ENCODE measurements around the gene RBM10. TPM values are rescaled to one million over a fixed set of nuclear protein-coding genes. Genes with fewer than 3 reads are reported as not detected.

Gene RBM10
- total RNA-seq, 1 donor from 2014 or later = 41.9 TPM

GRCh38 chrX:47218280-47218919 lies 73.4 kb downstream of the RBM10 start, which contains the start of gene CDK16:
CDK16 (plus strand) TSS chrX:47218681; CDS start chrX:47223558, 4,877 bp downstream.
- DNase-seq (ENCODE audit: low read depth in 2 of 2) = peak; percentile 85 to 93

DNA sequence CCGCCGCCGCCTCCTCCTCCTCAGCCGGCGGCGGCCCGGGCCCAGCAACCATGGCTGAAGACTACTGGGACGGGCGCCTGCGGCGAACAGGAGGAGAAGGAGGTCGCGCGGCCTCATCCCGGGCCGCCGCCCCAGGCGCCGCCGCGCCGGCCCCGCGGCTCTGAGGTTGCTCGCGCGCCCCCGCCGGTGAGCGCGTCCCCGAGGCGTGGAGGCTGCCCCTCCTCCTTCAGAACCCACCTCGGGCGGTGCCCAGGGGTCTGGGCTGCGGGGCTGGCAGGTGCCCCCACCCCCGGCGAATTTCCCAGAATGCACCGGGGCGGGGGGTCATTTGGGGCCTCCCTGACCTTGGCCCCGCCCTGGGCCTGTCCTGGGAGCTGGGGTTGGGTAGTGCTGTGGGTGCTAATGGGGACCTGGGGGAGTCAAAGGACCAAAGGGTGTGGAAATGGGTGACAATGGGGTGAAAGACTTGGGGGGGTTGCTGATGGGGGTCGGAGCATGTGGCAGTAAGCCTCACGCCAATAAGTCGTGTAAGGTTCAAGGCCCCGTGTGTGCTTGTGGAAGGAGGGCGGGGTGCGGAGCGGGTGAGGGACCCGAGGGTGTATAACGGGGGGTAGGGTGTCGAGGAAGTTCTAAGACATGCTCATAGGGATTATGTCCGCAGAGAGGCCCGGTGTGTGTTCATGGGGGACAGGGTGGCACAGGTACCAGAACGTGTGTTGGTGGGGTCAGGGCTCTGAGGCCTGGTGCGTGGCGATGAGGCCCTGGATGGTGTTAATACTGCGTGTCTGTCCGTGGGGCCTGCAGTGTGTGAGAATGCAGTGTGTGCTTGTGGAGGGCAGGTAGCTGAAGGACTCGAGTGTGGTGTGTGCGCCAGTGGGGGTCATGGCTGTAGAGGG lies 74.1 kb downstream of the RBM10 start:
- DNase-seq (ENCODE audit: low read depth in 2 of 2) = peak; percentile 16 to 47

GRCh38 chrX:47221756-47222155 lies 76.7 kb downstream of the RBM10 start:
- no peak for DNase-seq (ENCODE audit: low read depth in 2 of 2)

- no peak for DNase-seq (ENCODE audit: low read depth in 2 of 2)
Measured at GRCh38 chrX:47222751-47223350, 77.8 kb downstream of the RBM10 start.

DNA sequence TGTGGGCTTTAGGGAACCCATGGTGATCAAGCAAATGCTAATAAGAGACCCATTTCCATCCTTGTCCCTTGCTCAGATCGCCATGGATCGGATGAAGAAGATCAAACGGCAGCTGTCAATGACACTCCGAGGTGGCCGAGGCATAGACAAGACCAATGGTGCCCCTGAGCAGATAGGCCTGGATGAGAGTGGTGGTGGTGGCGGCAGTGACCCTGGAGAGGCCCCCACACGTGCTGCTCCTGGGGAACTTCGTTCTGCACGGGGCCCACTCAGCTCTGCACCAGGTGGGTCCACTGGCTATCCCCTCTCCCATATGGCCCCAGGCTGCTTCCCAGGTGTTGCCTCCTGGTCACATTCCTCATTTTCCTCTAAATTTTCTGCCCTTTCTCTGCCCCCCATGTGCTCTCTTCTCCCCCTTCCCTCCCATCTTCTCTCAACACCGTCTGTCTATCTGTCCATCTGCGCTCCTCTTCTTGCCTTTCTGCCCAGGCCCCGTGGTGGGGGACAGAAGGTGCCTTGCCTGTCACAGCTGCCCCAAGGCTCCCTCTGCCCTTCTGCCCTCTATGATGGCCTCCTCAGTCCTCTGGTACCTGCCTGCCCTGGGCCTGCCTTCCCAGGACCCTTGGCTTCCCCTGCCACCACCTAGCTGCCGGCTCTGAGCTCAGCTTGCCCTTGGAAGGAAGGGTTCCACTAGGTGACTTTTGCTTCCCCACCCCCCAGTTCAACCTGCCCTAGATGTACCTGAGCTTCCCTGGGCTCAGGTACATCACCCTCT lies 78.6 kb downstream of the RBM10 start:
- DNase-seq (ENCODE audit: low read depth in 2 of 2) = no peak

- DNase-seq (ENCODE audit: low read depth in 2 of 2) = no peak
Measured at GRCh38 chrX:47224266-47224895, 79.4 kb downstream of the RBM10 start.

DNA sequence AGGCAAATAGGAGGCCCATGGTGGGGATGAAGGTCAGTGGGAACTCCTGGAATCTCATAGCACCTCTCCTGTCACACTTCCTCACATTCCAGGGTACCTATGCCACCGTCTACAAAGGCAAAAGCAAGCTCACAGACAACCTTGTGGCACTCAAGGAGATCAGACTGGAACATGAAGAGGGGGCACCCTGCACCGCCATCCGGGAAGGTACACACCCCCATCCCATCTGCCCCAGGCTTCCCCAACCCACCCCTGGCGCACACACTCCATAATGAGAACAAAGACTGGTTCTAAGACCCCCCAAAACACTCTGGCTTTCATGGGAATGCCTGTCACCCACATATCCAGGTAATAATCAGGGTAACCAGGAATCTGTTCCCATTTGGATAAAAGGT lies 79.9 kb downstream of the RBM10 start:
- DNase-seq (ENCODE audit: low read depth in 2 of 2) = no peak

- DNase-seq (ENCODE audit: low read depth in 2 of 2) = no peak
Measured at GRCh38 chrX:47226071-47226470, 81.0 kb downstream of the RBM10 start.

- DNase-seq (ENCODE audit: low read depth in 2 of 2) = no peak
Measured at GRCh38 chrX:47226531-47227333, 81.7 kb downstream of the RBM10 start.

GRCh38 chrX:47227334-47227583 lies 82.2 kb downstream of the RBM10 start:
- no peak for DNase-seq (ENCODE audit: low read depth in 2 of 2)

GRCh38 chrX:47228550-47229270 lies 83.7 kb downstream of the RBM10 start:
- DNase-seq (ENCODE audit: low read depth in 2 of 2) = no peak

GRCh38 chrX:47229427-47229826 lies 84.4 kb downstream of the RBM10 start:
- no peak for DNase-seq (ENCODE audit: low read depth in 2 of 2)

DNA sequence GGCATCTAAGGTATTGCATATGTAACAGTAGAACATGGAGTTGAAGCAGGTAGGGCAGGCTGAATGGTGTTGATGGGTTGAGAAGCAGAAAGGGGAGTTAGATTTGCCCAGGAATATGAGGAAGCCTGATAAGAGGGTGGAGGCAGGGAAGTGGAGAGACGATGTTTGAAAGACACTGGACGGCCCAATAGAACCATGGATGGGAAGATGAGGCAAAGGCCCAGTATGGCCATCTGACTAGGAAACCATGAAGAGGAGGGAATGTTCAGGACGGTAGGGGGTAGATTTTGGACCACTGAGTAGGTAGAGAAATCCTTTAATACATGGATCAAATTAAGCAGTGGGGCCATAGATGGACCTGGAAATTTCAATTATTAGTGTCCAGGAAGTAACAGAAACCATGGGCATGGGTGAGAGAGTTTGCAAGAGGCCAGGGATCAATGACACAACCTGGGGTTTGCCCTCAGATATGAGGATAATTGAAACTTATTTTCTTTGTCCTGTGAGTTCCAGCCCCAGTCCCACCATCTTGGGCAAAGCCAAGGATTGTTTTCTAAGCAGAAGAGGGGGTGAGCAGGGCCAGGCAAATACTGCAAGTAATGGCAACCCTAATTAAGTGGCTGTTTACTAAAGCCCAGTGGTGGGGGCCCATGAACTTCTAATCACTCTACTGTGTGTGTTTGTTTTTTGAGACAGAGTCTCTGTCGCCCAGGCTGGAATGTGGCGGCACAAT lies 85.3 kb downstream of the RBM10 start:
- no peak for DNase-seq (ENCODE audit: low read depth in 2 of 2)

DNA sequence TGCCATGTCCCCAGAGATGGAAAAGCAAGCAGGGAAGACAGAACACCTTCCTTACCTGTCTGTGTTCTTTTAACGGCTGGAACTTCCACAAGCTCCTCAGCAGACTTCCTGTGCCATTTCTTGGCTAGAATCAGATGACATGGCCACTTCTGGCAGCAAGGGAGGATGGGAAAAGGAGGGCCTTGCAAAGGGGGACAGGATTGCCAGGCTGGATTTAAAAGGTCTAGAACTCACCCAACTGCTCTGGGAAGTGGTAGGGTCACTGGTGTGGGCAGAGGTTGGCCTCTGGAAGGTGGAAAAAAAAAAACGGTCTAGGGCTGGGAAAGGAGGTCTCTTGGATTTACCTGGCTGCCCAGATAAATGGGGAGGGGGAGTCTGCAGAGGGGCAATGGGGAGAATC lies 86.1 kb downstream of the RBM10 start:
- DNase-seq (ENCODE audit: low read depth in 2 of 2) = no peak

DNA sequence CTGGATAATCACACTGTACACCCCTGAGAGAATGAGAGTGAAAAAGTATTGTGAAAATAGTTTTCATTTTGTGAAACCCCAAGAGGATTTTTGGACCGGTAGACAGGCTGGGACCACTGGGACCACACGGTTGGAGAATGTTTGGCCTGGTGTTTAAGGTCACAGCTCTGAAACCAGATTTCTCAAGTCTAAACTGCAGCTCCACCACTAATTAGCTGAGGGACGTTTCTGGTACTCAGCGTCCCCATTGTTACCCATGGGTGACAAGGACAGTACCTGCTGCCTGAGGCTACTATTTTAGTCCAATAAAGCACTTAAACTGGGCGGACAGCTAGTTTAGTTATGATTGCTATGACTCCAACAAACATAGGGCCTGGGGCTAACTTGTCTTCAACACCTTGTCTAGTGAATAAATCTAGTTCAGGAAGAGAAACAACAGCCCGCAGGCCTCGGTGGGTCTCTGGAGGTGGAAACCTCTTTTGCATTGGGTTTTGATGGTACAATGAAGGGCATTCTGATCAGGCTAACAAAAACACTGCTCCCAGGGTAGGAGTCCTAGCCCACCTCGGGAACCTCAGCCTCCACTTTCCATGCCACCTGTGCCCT lies 87.3 kb downstream of the RBM10 start:
- no peak for DNase-seq (ENCODE audit: low read depth in 2 of 2)

DNA sequence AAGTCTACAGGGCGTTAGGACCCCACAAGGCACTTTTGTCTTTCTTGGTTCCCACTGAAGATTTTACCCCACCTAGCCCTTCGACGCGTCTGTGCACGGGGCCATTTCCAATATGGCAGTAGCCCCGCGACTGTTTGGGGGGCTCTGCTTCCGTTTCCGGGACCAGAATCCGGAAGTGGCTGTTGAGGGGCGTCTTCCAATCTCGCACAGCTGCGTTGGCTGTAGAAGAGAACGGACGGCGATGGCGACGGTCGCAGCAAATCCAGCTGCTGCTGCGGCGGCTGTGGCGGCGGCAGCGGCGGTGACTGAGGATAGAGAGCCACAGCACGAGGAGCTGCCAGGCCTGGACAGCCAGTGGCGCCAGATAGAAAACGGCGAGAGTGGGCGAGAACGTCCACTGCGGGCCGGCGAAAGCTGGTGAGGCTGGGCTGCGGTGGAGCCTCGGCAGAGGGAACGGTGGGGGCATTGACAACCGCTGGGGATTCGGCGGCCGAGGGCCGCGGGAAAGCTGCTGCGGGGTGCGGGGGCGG lies 87.8 kb downstream of the RBM10 start, which contains the start of gene USP11:
USP11 (plus strand) TSS at position 207 of the 530 bp plus-strand sequence; CDS start at position 242, 35 bp downstream.
- peak in 1 of 2 donors; percentile 41 for DNase-seq (ENCODE audit: low read depth in 2 of 2)

GRCh38 chrX:47233333-47234113 lies 88.5 kb downstream of the RBM10 start:
- peak; percentile 96 to 98 for DNase-seq (ENCODE audit: low read depth in 2 of 2)

DNA sequence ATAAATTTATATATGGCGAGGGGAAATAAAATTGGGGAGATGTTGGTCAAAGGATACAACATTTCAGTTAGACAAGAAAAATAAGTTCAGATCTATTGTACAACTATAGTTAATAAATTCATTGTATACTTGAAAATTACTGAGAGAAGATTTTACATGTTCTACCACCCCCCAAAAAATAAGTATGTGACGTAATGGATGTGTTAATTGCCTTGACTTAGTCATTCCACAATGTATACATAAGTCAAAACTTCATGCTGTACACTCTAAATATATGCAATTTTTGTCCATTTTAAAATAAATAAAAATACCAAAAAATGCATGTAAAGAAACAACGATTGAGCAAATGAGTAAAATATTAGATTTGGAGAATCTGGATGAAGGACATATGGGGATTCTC lies 89.6 kb downstream of the RBM10 start:
- DNase-seq (ENCODE audit: low read depth in 2 of 2) = peak in 1 of 2 donors; percentile 17

Measured in lung microvascular endothelial cell (primary cell).